ENCODE results near the gene LSMEM2.
"Not testable (repeated sequence)": the region's sequence is repeated elsewhere in the genome, so short reads cannot be mapped to it uniquely, and the experiment has no call there.

LSMEM2 gene

GRCh38 chr3:50275141-50275995, 3.5 kb upstream of the LSMEM2 start:
- no peak for TF ChIP-seq CTCF (conservative IDR thresholded peaks at IDR 0.05; ENCODE audit: low read length)
- no peak for DNase-seq (ENCODE audit: low read depth)
- no peak overlapping the region for H3K4me3 ChIP-seq (ENCODE audit: low read length)

GRCh38 chr3:50275996-50276761, 2.7 kb upstream of the LSMEM2 start:
- TF ChIP-seq CTCF (conservative IDR thresholded peaks at IDR 0.05; ENCODE audit: low read length) = no peak
- no peak overlapping the region for H3K4me3 ChIP-seq (ENCODE audit: low read length)
- DNase-seq (ENCODE audit: low read depth) = no peak

GRCh38 chr3:50276762-50277101, 2.2 kb upstream of the LSMEM2 start:
- H3K4me3 ChIP-seq (ENCODE audit: low read length) = no peak overlapping the region
- no peak for DNase-seq (ENCODE audit: low read depth)
- no peak for TF ChIP-seq CTCF (conservative IDR thresholded peaks at IDR 0.05; ENCODE audit: low read length)

- no peak for TF ChIP-seq CTCF (conservative IDR thresholded peaks at IDR 0.05; ENCODE audit: low read length)
- no peak overlapping the region for H3K4me3 ChIP-seq (ENCODE audit: low read length)
- no peak for DNase-seq (ENCODE audit: low read depth)
Measured at GRCh38 chr3:50278123-50278879, 586 bp upstream of the LSMEM2 start.

GRCh38 chr3:50279255-50280016, 549 bp downstream of the LSMEM2 start:
- DNase-seq (ENCODE audit: low read depth) = no peak
- no peak for TF ChIP-seq CTCF (conservative IDR thresholded peaks at IDR 0.05; ENCODE audit: low read length)
- no peak overlapping the region for H3K4me3 ChIP-seq (ENCODE audit: low read length)

- DNase-seq (ENCODE audit: low read depth); H3K4me3 ChIP-seq (ENCODE audit: low read length): not testable (repeated sequence)
Measured at GRCh38 chr3:50284121-50284520, 5.2 kb downstream of the LSMEM2 start.
